Measurements from ENCODE around the gene GRIP2. TPM values are rescaled to one million over a fixed set of nuclear protein-coding genes. Genes with fewer than 3 reads are reported as not detected.

Gene GRIP2
- total RNA-seq, 1 experiment from 2014 or later = not detected

DNA sequence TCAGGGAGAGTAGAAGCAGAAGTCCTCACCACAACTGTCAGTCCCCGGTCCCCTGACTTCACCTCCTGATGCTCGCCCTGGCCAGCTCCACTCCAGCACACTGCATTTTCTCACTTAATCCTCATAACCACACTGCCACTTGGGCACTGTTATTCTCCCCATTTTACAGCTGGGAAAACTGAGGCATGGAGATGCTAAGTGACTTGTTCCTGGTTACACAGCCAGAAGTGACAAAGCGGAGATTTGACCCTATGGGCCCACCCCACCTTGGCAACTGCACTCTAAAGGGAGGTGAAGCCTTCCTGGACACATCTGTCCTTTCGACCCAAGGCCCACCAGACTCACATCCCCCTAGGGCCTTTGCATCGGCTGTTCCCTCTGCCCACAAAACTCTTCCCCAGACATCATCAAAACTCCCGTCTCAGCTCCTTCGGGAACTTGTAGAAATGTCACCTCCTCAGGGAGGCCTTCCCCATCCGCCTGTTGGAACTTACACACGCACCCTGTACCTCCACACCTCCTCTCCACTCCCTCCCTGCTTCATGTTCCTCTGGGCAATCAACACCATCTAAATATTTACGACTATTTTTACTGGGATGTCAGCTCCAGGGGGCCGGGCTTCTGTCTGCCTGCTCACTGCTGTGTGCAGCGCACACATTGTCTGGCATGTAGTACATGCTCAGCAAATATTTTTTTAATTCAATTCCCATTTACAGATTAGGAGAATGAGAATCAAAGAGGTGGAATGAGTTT, 3.1 kb downstream of the GRIP2 start:
- H3K36me3 Mint-ChIP-seq (ENCODE audit: insufficient read depth, unreplicated experiment) = no peaks in the 10 kb centered on the region
- POLR2A ChIA-PET = no interaction called here
- peaks cover 5% of the 10 kb centered on the region for H3K4me1 Mint-ChIP-seq (ENCODE audit: insufficient read depth, unreplicated experiment)
- BruUV-seq (replicated peaks) = no TSS peak
- intact Hi-C loops (cut with micrococcal nuclease) = no loop called here
- H3K27me3 Mint-ChIP-seq (ENCODE audit: insufficient read depth, unreplicated experiment) = no peaks in the 10 kb centered on the region
- no peak for DNase-seq (ENCODE audit: unreplicated experiment)
- H3K4me3 Mint-ChIP-seq (ENCODE audit: unreplicated experiment) = no peak overlapping the region
- TF ChIP-seq, protein P1, sequence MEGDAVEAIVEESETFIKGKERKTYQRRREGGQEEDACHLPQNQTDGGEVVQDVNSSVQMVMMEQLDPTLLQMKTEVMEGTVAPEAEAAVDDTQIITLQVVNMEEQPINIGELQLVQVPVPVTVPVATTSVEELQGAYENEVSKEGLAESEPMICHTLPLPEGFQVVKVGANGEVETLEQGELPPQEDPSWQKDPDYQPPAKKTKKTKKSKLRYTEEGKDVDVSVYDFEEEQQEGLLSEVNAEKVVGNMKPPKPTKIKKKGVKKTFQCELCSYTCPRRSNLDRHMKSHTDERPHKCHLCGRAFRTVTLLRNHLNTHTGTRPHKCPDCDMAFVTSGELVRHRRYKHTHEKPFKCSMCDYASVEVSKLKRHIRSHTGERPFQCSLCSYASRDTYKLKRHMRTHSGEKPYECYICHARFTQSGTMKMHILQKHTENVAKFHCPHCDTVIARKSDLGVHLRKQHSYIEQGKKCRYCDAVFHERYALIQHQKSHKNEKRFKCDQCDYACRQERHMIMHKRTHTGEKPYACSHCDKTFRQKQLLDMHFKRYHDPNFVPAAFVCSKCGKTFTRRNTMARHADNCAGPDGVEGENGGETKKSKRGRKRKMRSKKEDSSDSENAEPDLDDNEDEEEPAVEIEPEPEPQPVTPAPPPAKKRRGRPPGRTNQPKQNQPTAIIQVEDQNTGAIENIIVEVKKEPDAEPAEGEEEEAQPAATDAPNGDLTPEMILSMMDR (IDR thresholded peaks at IDR 0.05; ENCODE audit: unreplicated experiment) = no peak
- no peak overlapping the region for H3K27ac Mint-ChIP-seq (ENCODE audit: low read depth, unreplicated experiment)
- CTCF ChIA-PET = interaction anchor here (0.7 to 1.6 kb wide), 2 partner anchors 28 to 314 kb away, joined by 3 to 5 read pairs; no protein-coding TSS in a partner anchor
- no peaks in the 10 kb centered on the region for H3K9me3 Mint-ChIP-seq (ENCODE audit: unreplicated experiment)

- Mint-ChIP-seq H3K36me3 (ENCODE audit: insufficient read depth, unreplicated experiment) (no peaks in the 10 kb centered on the region), H3K4me1 (ENCODE audit: insufficient read depth, unreplicated experiment) (peaks cover 5% of the 10 kb centered on the region), H3K27me3 (ENCODE audit: insufficient read depth, unreplicated experiment) (no peaks in the 10 kb centered on the region), H3K27ac (ENCODE audit: low read depth, unreplicated experiment) (no peak overlapping the region), H3K9me3 (ENCODE audit: unreplicated experiment) (no peaks in the 10 kb centered on the region), H3K4me3 (ENCODE audit: unreplicated experiment) (no peak overlapping the region)
- no peak for DNase-seq (ENCODE audit: unreplicated experiment)
- no TSS peak for BruUV-seq (replicated peaks)
- ChIA-PET POLR2A (no interaction called here), CTCF (interaction anchor here (0.7 to 1.6 kb wide), 2 partner anchors 27 to 313 kb away, joined by 3 to 5 read pairs; no protein-coding TSS in a partner anchor)
- TF ChIP-seq, protein P1 (IDR thresholded peaks at IDR 0.05; ENCODE audit: unreplicated experiment) = no peak
- intact Hi-C loops (cut with micrococcal nuclease) = no loop called here
These were observed 3.9 kb downstream of the GRIP2 start for GRCh38 chr3:14536055-14536815.

DNA sequence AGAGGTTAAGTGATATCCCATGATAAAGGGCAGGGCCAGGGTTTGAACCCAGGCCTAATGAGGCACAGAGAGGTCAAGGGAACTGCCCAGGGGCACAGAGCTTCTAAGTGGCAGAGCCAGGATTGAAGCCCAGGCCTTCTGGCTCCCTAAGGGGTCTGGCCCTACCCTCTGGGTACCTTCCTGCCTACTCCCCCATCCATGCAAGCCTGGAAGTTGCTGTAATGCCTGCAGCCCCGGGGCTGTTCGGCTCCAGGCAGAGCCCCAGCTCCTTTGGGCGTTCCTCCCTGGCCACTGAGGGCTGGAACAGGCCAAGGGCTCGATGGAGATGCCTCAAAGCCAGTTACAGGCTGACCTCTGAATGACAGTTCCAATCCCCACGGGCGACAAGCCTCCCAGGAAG, 4.5 kb downstream of the GRIP2 start:
- ChIA-PET CTCF (no interaction called here), POLR2A (interaction anchor here (0.6 kb wide), 1 partner anchor 626 kb away, joined by 3 read pairs; no protein-coding TSS in a partner anchor)
- Mint-ChIP-seq H3K4me1 (ENCODE audit: insufficient read depth, unreplicated experiment) (peaks cover 5% of the 10 kb centered on the region), H3K36me3 (ENCODE audit: insufficient read depth, unreplicated experiment) (no peaks in the 10 kb centered on the region), H3K4me3 (ENCODE audit: unreplicated experiment) (no peak overlapping the region), H3K9me3 (ENCODE audit: unreplicated experiment) (no peaks in the 10 kb centered on the region), H3K27me3 (ENCODE audit: insufficient read depth, unreplicated experiment) (no peaks in the 10 kb centered on the region), H3K27ac (ENCODE audit: low read depth, unreplicated experiment) (no peak overlapping the region)
- TF ChIP-seq, protein P1 (IDR thresholded peaks at IDR 0.05; ENCODE audit: unreplicated experiment) = no peak
- BruUV-seq (replicated peaks) = no TSS peak
- intact Hi-C loops (cut with micrococcal nuclease) = no loop called here
- no peak for DNase-seq (ENCODE audit: unreplicated experiment)

- no peak overlapping the region for H3K27ac Mint-ChIP-seq (ENCODE audit: low read depth, unreplicated experiment)
- POLR2A ChIA-PET = no interaction called here
- H3K4me1 Mint-ChIP-seq (ENCODE audit: insufficient read depth, unreplicated experiment) = peaks cover 5% of the 10 kb centered on the region
- intact Hi-C loops (cut with micrococcal nuclease) = no loop called here
- H3K27me3 Mint-ChIP-seq (ENCODE audit: insufficient read depth, unreplicated experiment) = no peaks in the 10 kb centered on the region
- no TSS peak for BruUV-seq (replicated peaks)
- H3K4me3 Mint-ChIP-seq (ENCODE audit: unreplicated experiment) = no peak overlapping the region
- TF ChIP-seq, protein P1 (IDR thresholded peaks at IDR 0.05; ENCODE audit: unreplicated experiment) = no peak
- H3K36me3 Mint-ChIP-seq (ENCODE audit: insufficient read depth, unreplicated experiment) = no peaks in the 10 kb centered on the region
- CTCF ChIA-PET = interaction anchor here (0.6 to 1.0 kb wide), 5 partner anchors 24 to 438 kb away, joined by 3 to 4 read pairs (median 3); no protein-coding TSS in a partner anchor
- H3K9me3 Mint-ChIP-seq (ENCODE audit: unreplicated experiment) = no peaks in the 10 kb centered on the region
- no peak for DNase-seq (ENCODE audit: unreplicated experiment)
These were observed 5.5 kb downstream of the GRIP2 start for GRCh38 chr3:14534516-14535191.

All from MCF 10A (cell line).